B cell (primary cell): ENCODE results near the gene CACNA2D2. TPM values are rescaled to one million over a fixed set of nuclear protein-coding genes. Genes with fewer than 3 reads are reported as not detected.

Experiments
- ATAC-seq: fragments of 200-7000 bp; cut with Tn5 transposase; one replicate; pipeline ENCODE4 v1.10.0; 2021; ENCODE audit warnings: low read depth, mild to moderate bottlenecking, moderate number of reproducible peaks, moderate library complexity
- CTCF ChIA-PET: fragments of 350-600 bp; sonication (Branson Sonifier 250); formaldehyde crosslinking; loops from one replicate; lab custom pipeline; 2021; ENCODE audit warnings: antibody characterized with exemption, inconsistent platforms; lab: Charles Lee
- POLR2A ChIA-PET: fragments of 350-600 bp; sonication (Branson Sonifier 250); formaldehyde crosslinking; loops from one replicate; lab custom pipeline; 2021; ENCODE audit warnings: antibody characterized with exemption; lab: Charles Lee
- DNase-seq: peaks from one replicate; pipeline ENCODE4 v3.0.0; 2013
- H2AFZ ChIP-seq: 2 replicates; pipeline ENCODE4 v1.6.1; 2012; ENCODE audit warnings: mild to moderate bottlenecking, low read depth, low read length; ENCODE audit not compliant: insufficient read depth, poor library complexity, severe bottlenecking
- H3K27ac ChIP-seq, 2 donors: 1 replicate in 1 of 2; 2 replicates in 1 of 2; pipeline ENCODE4 v1.5.1; 2012 to 2013; ENCODE audit warnings: low read length in 2 of 2, mild to moderate bottlenecking in 2 of 2, moderate library complexity in 1 of 2
- H3K27me3 ChIP-seq, 4 experiments: fragments of 200-600 bp in 1 of 4; sonication (generic) in 1 of 4; replicated peaks in 1 of 4; 1 replicate in 2 of 4; 2 replicates in 2 of 4; pipeline versions ENCODE4 v1.6.1 to v1.7.0; 2013 to 2016; ENCODE audit warnings: low read length in 3 of 4, mild to moderate bottlenecking in 2 of 4, mixed read lengths in 1 of 4, moderate library complexity in 1 of 4; ENCODE audit not compliant: insufficient read depth in 4 of 4, control insufficient read depth in 3 of 4; ENCODE audit errors: control extremely low read depth in 1 of 4
- H3K36me3 ChIP-seq, 2 experiments: replicated peaks in 1 of 2; 1 replicate in 1 of 2; 2 replicates in 1 of 2; pipeline versions ENCODE4 v1.6.1 to v1.7.1; 2013; ENCODE audit warnings: low read length in 1 of 2; ENCODE audit not compliant: insufficient read depth in 2 of 2, control insufficient read depth in 1 of 2; ENCODE audit errors: control extremely low read depth in 1 of 2, extremely low read depth in 1 of 2
- H3K4me1 ChIP-seq, 2 donors: fragments of 200-600 bp in 1 of 2; sonication (generic) in 1 of 2; 1 replicate in 1 of 2; 2 replicates in 1 of 2; pipeline versions ENCODE4 v1.5.1 to v1.6.1; 2013 to 2017; ENCODE audit warnings: low read length in 2 of 2; ENCODE audit not compliant: control insufficient read depth in 2 of 2, insufficient read depth in 2 of 2
- H3K4me2 ChIP-seq: replicated peaks from 2 replicates; pipeline ENCODE3; 2012; ENCODE audit warnings: mild to moderate bottlenecking, low read depth, low read length; ENCODE audit not compliant: poor library complexity, severe bottlenecking
- H3K4me3 ChIP-seq, 5 experiments: fragments of 200-600 bp in 1 of 5; sonication (generic) in 1 of 5; 1 replicate in 3 of 5; 2 replicates in 2 of 5; pipeline versions ENCODE4 v1.5.1 to v1.7.0; 2011 to 2016; ENCODE audit warnings: low read length in 4 of 5, mild to moderate bottlenecking in 4 of 5, low read depth in 2 of 5, control low read depth in 1 of 5, moderate library complexity in 1 of 5; ENCODE audit not compliant: insufficient read depth in 1 of 5; ENCODE audit errors: control extremely low read depth in 1 of 5, extremely low read depth in 1 of 5
- H3K79me2 ChIP-seq: fragments of 200-600 bp; sonication (generic); one replicate; pipeline ENCODE4 v1.6.0; 2016; ENCODE audit warnings: low read length; ENCODE audit not compliant: control insufficient read depth, insufficient read depth
- H3K9ac ChIP-seq: fragments of 200-600 bp; sonication (generic); 2 replicates; pipeline ENCODE4 v1.6.1; 2017; ENCODE audit warnings: mild to moderate bottlenecking, low read length, moderate library complexity
- H3K9me3 ChIP-seq, 3 donors: one replicate each; pipeline versions ENCODE4 v1.6.1 to v1.7.1; 2013; ENCODE audit warnings: low read length in 2 of 3; ENCODE audit not compliant: control insufficient read depth in 2 of 3, insufficient read depth in 1 of 3; ENCODE audit errors: control extremely low read depth in 1 of 3
- H4K20me1 ChIP-seq: 2 replicates; pipeline ENCODE4 v1.6.0; 2012; ENCODE audit warnings: mild to moderate bottlenecking, low read length; ENCODE audit not compliant: insufficient read depth, control insufficient read depth, poor library complexity, severe bottlenecking
- H3K27ac Mint-ChIP-seq: one replicate; pipeline ENCODE4 v1.8.0; 2021; ENCODE audit warnings: mixed read lengths
- H3K27me3 Mint-ChIP-seq: one replicate; pipeline ENCODE4 v1.8.0; 2021; ENCODE audit warnings: mixed read lengths
- H3K4me1 Mint-ChIP-seq: one replicate; pipeline ENCODE4 v1.8.0; 2021; ENCODE audit warnings: mixed read lengths
- H3K4me3 Mint-ChIP-seq: one replicate; pipeline ENCODE4 v1.8.0; 2021; ENCODE audit warnings: mixed read lengths
- H3K9me3 Mint-ChIP-seq: one replicate; pipeline ENCODE4 v1.8.0; 2022; ENCODE audit warnings: mixed read lengths; ENCODE audit not compliant: insufficient read depth
- EZH2 ChIP-seq: IDR thresholded peaks from 2 replicates; pipeline ENCODE4 v1.6.1; 2012; ENCODE audit warnings: borderline replicate concordance, low read depth, mild to moderate bottlenecking, moderate library complexity, low read length; ENCODE audit not compliant: insufficient read depth, poor library complexity, severe bottlenecking
- WGBS: methylation state at CpG from one replicate; pipeline ENCODE4 v1.1.5; 2013; ENCODE audit warnings: missing lambda C conversion rate; ENCODE audit not compliant: insufficient coverage; 5-methylcytosine and 5-hydroxymethylcytosine counted together
- intact Hi-C: fragments of 100-400 bp; cut with micrococcal nuclease; formaldehyde crosslinking; loops from one replicate; pipeline ENCODE4 v1.10.0; 2022
- polyA plus RNA-seq: library from polyadenylated mRNA; depleted of rRNA; stranded (reverse); fragments of >200 nt; gene quantifications from 2 replicates; pipeline ENCODE4 v1.2.3, GENCODE V29; 2012
- total RNA-seq, 2 donors: library from RNA; stranded (reverse); fragments of 120-200 nt in 1 of 2; gene quantifications; 1 replicate in 1 of 2; 2 replicates in 1 of 2; pipeline versions ENCODE4 v1.2.3 to v1.2.4, GENCODE V29; 2013 to 2022
- TF ChIP-seq, protein P1 (sequence below): fragments of 200-600 bp; IDR thresholded peaks from one replicate; pipeline ENCODE4 v1.8.0; 2022; ENCODE audit warnings: antibody characterized with exemption, mild to moderate bottlenecking

Gene CACNA2D2
- total and polyA plus RNA-seq, 2 donors (not counting 1 experiment from before 2014, with no cell fraction given), result 0.69 to 1.2 TPM

DNA sequence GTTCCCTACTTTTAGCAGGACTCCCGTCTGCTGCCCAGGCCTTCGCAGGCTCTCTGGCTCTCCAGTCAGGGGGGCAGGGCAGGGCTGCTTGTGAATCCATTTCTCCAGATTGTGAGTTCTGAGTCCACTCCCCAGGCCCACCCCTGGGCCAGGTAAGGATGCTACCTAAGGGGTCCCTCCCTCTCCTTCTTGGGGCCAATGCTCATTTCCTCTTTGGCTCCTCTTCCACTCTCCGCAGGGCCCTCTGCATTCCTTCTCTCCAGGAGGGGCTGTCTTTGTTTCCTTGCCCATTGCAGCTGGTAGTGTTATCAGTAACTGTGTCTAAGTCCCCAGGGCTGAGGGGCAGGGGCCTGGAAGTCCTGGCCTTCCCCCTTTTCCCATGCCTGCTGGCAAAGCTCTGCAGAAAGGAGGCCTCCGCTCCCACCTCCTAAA is 13.0 kb upstream of the CACNA2D2 start:
- Mint-ChIP-seq H3K4me1 (peaks cover 34% of the 10 kb centered on the region), H3K27ac (peak overlapping the region; percentile 71), H3K27me3 (peaks cover 5% of the 10 kb centered on the region), H3K9me3 (no peaks in the 10 kb centered on the region), H3K4me3 (peak overlapping the region; percentile 83)
- Histone ChIP-seq H3K4me1 (peaks cover 27 to 36% of the 10 kb centered on the region in 2 donors), H3K27ac (peak overlapping the region; percentile 76 to 80), H3K4me3 (peak overlapping the region in 1 of 5 experiments; percentile 51), H4K20me1 (no peaks in the 10 kb centered on the region), H3K36me3 (no peaks in the 10 kb centered on the region), H2AFZ (peak overlapping the region; percentile 79), H3K79me2 (no peaks in the 10 kb centered on the region), H3K9me3 (no peaks in the 10 kb centered on the region), H3K27me3 (peaks cover 0 to 2% (median 0%) of the 10 kb centered on the region in 4 experiments), H3K4me2 (peak overlapping the region; percentile 83), H3K9ac (peak overlapping the region; percentile 60)
- CTCF ChIA-PET, result interaction anchor here (1.0 to 3.6 kb wide), 3 partner anchors 8 to 51 kb away, joined by 3 to 17 read pairs (median 16); partner anchors contain the start of gene C3orf18
- DNase-seq (no peak), ATAC-seq (no peak)
- intact Hi-C loops, result loop anchor here (5.0 kb wide), 1 partner anchor 51 kb away; the partner anchor contains the start of genes C3orf18 and HEMK1
- no peak for TF ChIP-seq EZH2
- TF ChIP-seq, protein P1, sequence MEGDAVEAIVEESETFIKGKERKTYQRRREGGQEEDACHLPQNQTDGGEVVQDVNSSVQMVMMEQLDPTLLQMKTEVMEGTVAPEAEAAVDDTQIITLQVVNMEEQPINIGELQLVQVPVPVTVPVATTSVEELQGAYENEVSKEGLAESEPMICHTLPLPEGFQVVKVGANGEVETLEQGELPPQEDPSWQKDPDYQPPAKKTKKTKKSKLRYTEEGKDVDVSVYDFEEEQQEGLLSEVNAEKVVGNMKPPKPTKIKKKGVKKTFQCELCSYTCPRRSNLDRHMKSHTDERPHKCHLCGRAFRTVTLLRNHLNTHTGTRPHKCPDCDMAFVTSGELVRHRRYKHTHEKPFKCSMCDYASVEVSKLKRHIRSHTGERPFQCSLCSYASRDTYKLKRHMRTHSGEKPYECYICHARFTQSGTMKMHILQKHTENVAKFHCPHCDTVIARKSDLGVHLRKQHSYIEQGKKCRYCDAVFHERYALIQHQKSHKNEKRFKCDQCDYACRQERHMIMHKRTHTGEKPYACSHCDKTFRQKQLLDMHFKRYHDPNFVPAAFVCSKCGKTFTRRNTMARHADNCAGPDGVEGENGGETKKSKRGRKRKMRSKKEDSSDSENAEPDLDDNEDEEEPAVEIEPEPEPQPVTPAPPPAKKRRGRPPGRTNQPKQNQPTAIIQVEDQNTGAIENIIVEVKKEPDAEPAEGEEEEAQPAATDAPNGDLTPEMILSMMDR, result no peak
- POLR2A ChIA-PET, result no interaction called here
- WGBS, result 93% methylated on average over 3 of the region's 4 CpGs
